ENCODE measurements around the gene ATP6V1G3.

DNA sequence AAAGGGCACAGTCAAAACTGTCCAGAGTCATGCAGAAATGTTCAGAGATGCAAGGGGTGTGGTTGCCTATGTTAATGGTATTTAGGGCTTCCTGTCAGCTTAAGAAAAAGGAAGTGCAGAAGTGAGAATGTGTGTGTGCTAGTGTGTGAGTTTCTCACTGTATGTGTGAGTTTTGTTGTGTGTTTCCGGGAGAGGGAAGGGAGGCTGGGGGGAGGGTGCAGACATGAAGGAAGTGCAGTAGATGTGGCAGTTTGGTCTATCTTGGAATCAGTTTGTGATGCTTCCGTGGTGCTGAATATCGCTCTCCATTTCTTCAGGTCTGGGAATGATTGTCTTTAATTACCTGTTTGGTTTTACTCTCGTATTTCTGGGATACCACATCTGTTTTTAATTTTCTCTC is 16.5 kb upstream of the ATP6V1G3 start:
- TF ChIP-seq POLR2AphosphoS5 (IDR thresholded peaks at IDR 0.05): no peak
- TF ChIP-seq, protein P1, sequence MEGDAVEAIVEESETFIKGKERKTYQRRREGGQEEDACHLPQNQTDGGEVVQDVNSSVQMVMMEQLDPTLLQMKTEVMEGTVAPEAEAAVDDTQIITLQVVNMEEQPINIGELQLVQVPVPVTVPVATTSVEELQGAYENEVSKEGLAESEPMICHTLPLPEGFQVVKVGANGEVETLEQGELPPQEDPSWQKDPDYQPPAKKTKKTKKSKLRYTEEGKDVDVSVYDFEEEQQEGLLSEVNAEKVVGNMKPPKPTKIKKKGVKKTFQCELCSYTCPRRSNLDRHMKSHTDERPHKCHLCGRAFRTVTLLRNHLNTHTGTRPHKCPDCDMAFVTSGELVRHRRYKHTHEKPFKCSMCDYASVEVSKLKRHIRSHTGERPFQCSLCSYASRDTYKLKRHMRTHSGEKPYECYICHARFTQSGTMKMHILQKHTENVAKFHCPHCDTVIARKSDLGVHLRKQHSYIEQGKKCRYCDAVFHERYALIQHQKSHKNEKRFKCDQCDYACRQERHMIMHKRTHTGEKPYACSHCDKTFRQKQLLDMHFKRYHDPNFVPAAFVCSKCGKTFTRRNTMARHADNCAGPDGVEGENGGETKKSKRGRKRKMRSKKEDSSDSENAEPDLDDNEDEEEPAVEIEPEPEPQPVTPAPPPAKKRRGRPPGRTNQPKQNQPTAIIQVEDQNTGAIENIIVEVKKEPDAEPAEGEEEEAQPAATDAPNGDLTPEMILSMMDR (IDR thresholded peaks at IDR 0.05): no peak
- no peak for TF ChIP-seq POLR2A (IDR thresholded peaks at IDR 0.05)
